H1 (cell line): ENCODE measurements around the gene FMO4. TPM values are rescaled to one million over a fixed set of nuclear protein-coding genes. Genes with fewer than 3 reads are reported as not detected.

Source experiments
- CTCF ChIA-PET: fragments of 300-600 bp; sonication (Branson Sonifier 250); formaldehyde crosslinking; loops from one replicate; lab custom pipeline; 2021; ENCODE audit not compliant: partially characterized antibody; lab: Charles Lee
- POLR2A ChIA-PET: fragments of 300-600 bp; sonication (Branson Sonifier 250); formaldehyde crosslinking; loops from one replicate; lab custom pipeline; 2021; ENCODE audit warnings: inconsistent platforms; ENCODE audit not compliant: partially characterized antibody; lab: Charles Lee
- DNase-seq, 2 experiments: peaks; one replicate each; pipeline versions ENCODE4 v3.0.0 to v3.0.0-alpha.2; 2010 to 2022; ENCODE audit warnings: low spot score in 2 of 2, low read depth in 1 of 2, mixed read lengths in 1 of 2
- FAIRE-seq: peaks from 2 replicates; lab custom pipeline; 2011; peaks lifted over from hg19 to GRCh38; lab: Jason Lieb, UNC
- H2AFZ ChIP-seq: 2 replicates; pipeline ENCODE4 v1.8.1; 2012; ENCODE audit warnings: low read length, inconsistent platforms
- H2AK5ac ChIP-seq: 2 replicates; pipeline ENCODE4 v1.6.1; 2013; ENCODE audit warnings: low read depth, low read length
- H2BK120ac ChIP-seq: replicated peaks from 2 replicates; pipeline ENCODE3; 2013; ENCODE audit warnings: low read depth, low read length, inconsistent platforms
- H2BK12ac ChIP-seq: 2 replicates; pipeline ENCODE4 v1.6.1; 2013; ENCODE audit warnings: low read depth, low read length
- H2BK15ac ChIP-seq: 2 replicates; pipeline ENCODE4 v1.6.1; 2013; ENCODE audit warnings: low read length
- H2BK20ac ChIP-seq: 2 replicates; pipeline ENCODE4 v1.6.1; 2013; ENCODE audit warnings: low read length
- H2BK5ac ChIP-seq: 2 replicates; pipeline ENCODE4 v1.6.1; 2013; ENCODE audit warnings: low read depth, low read length
- H3K14ac ChIP-seq: 2 replicates; pipeline ENCODE4 v1.6.1; 2013; ENCODE audit warnings: inconsistent platforms; ENCODE audit not compliant: insufficient read length
- H3K18ac ChIP-seq: 2 replicates; pipeline ENCODE4 v1.6.1; 2013; ENCODE audit warnings: low read length; ENCODE audit errors: extremely low read depth
- H3K23ac ChIP-seq: 2 replicates; pipeline ENCODE4 v1.6.1; 2013; ENCODE audit warnings: inconsistent platforms; ENCODE audit not compliant: insufficient read length
- H3K23me2 ChIP-seq: 2 replicates; pipeline ENCODE4 v1.6.1; 2013; ENCODE audit warnings: low read depth, low read length
- H3K27ac ChIP-seq: 2 replicates; pipeline ENCODE4 v1.6.1; 2011; ENCODE audit warnings: low read depth, low read length, inconsistent platforms
- H3K27me3 ChIP-seq, 4 experiments: replicated peaks in 1 of 4; 1 replicate in 1 of 4; 2 replicates in 3 of 4; pipeline versions ENCODE4 v1.6.1 to v1.8.1; 2011 to 2013; ENCODE audit warnings: low read length in 3 of 4, mild to moderate bottlenecking in 3 of 4, inconsistent platforms in 2 of 4, mixed read lengths in 2 of 4, moderate library complexity in 1 of 4; ENCODE audit not compliant: control insufficient read depth in 3 of 4, insufficient read depth in 3 of 4; ENCODE audit errors: extremely low read depth in 1 of 4
- H3K36me3 ChIP-seq, 4 experiments: 2 replicates each; pipeline versions ENCODE4 v1.6.1 to v1.8.1; 2011 to 2013; ENCODE audit warnings: mild to moderate bottlenecking in 4 of 4, low read length in 3 of 4, moderate library complexity in 2 of 4, control low read depth in 1 of 4, inconsistent platforms in 1 of 4; ENCODE audit not compliant: insufficient read depth in 4 of 4, control insufficient read depth in 2 of 4
- H3K4ac ChIP-seq: replicated peaks from 2 replicates; pipeline ENCODE3; 2013; ENCODE audit warnings: low read length, low read depth, mixed read lengths, inconsistent platforms; ENCODE audit not compliant: insufficient read length
- H3K4me1 ChIP-seq, 4 experiments: replicated peaks in 1 of 4; 1 replicate in 1 of 4; 2 replicates in 3 of 4; pipeline versions ENCODE4 v1.6.1 to v1.8.1; 2011 to 2013; ENCODE audit warnings: low read length in 3 of 4, inconsistent platforms in 2 of 4, mixed read lengths in 1 of 4; ENCODE audit not compliant: insufficient read depth in 4 of 4, control insufficient read depth in 3 of 4
- H3K4me2 ChIP-seq, 2 experiments: 2 replicates each; pipeline versions ENCODE4 v1.6.1 to v1.8.1; 2011 to 2013; ENCODE audit warnings: low read depth in 2 of 2, low read length in 2 of 2, control low read depth in 1 of 2, inconsistent platforms in 1 of 2, mild to moderate bottlenecking in 1 of 2; ENCODE audit not compliant: insufficient read depth in 1 of 2
- H3K4me3 ChIP-seq, 4 experiments: fragments of 200-600, 300-600 bp in 1 of 4; sonication (generic), shearing (Covaris generic), sonication (Bioruptor Twin) in 1 of 4; 2 replicates each; pipeline versions ENCODE4 v1.5.1 to v1.8.1; 2011 to 2016; ENCODE audit warnings: low read length in 4 of 4, low read depth in 3 of 4, control low read depth in 2 of 4, inconsistent platforms in 2 of 4, mild to moderate bottlenecking in 2 of 4, mixed read lengths in 1 of 4, moderate library complexity in 1 of 4; ENCODE audit not compliant: insufficient read depth in 2 of 4; ENCODE audit errors: extremely low read depth in 1 of 4
- H3K56ac ChIP-seq: replicated peaks from 2 replicates; pipeline ENCODE3; 2013; ENCODE audit warnings: low read depth, mild to moderate bottlenecking, mixed read lengths, low read length, inconsistent platforms; ENCODE audit not compliant: insufficient read length
- H3K79me1 ChIP-seq: 2 replicates; pipeline ENCODE4 v1.6.1; 2013; ENCODE audit warnings: low read depth, low read length, control low read depth
- H3K79me2 ChIP-seq, 2 experiments: 2 replicates each; pipeline versions ENCODE4 v1.6.1 to v1.8.1; 2012 to 2013; ENCODE audit warnings: low read length in 2 of 2, mild to moderate bottlenecking in 2 of 2, inconsistent platforms in 1 of 2; ENCODE audit not compliant: insufficient read depth in 2 of 2, control insufficient read depth in 1 of 2
- H3K9ac ChIP-seq, 4 experiments: replicated peaks in 1 of 4; 1 replicate in 1 of 4; 2 replicates in 3 of 4; pipeline versions ENCODE4 v1.6.1 to v1.8.1; 2011 to 2013; ENCODE audit warnings: low read depth in 3 of 4, low read length in 3 of 4, control low read depth in 2 of 4, mild to moderate bottlenecking in 2 of 4, moderate library complexity in 2 of 4, inconsistent platforms in 1 of 4; ENCODE audit errors: extremely low read depth in 1 of 4
- H3K9me3 ChIP-seq, 2 experiments: 2 replicates each; pipeline versions ENCODE4 v1.6.1 to v1.8.1; 2012 to 2013; ENCODE audit warnings: mild to moderate bottlenecking in 2 of 2, moderate library complexity in 2 of 2, control low read depth in 1 of 2, inconsistent platforms in 1 of 2, low read depth in 1 of 2, low read length in 1 of 2, mixed read lengths in 1 of 2; ENCODE audit not compliant: insufficient read depth in 2 of 2
- H4K20me1 ChIP-seq, 2 experiments: replicated peaks in 1 of 2; 2 replicates each; pipeline versions ENCODE3 to v1.8.1; 2011 to 2013; ENCODE audit warnings: inconsistent platforms in 2 of 2, low read length in 2 of 2, mild to moderate bottlenecking in 1 of 2; ENCODE audit not compliant: insufficient read depth in 2 of 2, control insufficient read depth in 1 of 2
- H4K5ac ChIP-seq: 2 replicates; pipeline ENCODE4 v1.6.1; 2013; ENCODE audit warnings: low read length, low read depth, mixed read lengths, inconsistent platforms; ENCODE audit not compliant: insufficient read length
- H4K8ac ChIP-seq: 2 replicates; pipeline ENCODE4 v1.8.0; 2013; ENCODE audit warnings: mild to moderate bottlenecking, moderate library complexity, low read length, inconsistent platforms; ENCODE audit not compliant: insufficient read depth; ENCODE audit errors: extremely low read depth
- H4K91ac ChIP-seq: replicated peaks from 2 replicates; pipeline ENCODE3; 2013; ENCODE audit warnings: low read length, mixed read lengths, inconsistent platforms; ENCODE audit not compliant: insufficient read length
- BACH1 ChIP-seq: IDR thresholded peaks from 2 replicates; pipeline ENCODE4 v1.6.1; 2012; ENCODE audit warnings: low read length, improper control_type of control experiment
- CTBP2 ChIP-seq: IDR thresholded peaks from 2 replicates; pipeline ENCODE4 v1.7.0; 2011; ENCODE audit warnings: borderline replicate concordance, mild to moderate bottlenecking, moderate library complexity, mixed read lengths, low read length; ENCODE audit not compliant: insufficient read depth, insufficient read length
- NRF1 ChIP-seq: IDR thresholded peaks from 2 replicates; pipeline ENCODE4 v1.6.1; 2011; ENCODE audit warnings: mild to moderate bottlenecking, low read depth, low read length, improper control_type of control experiment
- POLR2A ChIP-seq, 2 experiments: IDR thresholded peaks; 1 replicate in 1 of 2; 2 replicates in 1 of 2; pipeline ENCODE4 v1.6.1; 2011; ENCODE audit warnings: low read depth in 2 of 2, low read length in 2 of 2, mild to moderate bottlenecking in 2 of 2; ENCODE audit errors: control extremely low read depth in 1 of 2
- WGBS, 2 experiments: shearing (Covaris generic) in 1 of 2; methylation state at CpG; one replicate each; pipeline versions ENCODE4 v1.1.6 to v1.1.7; 2013 to 2015; ENCODE audit warnings: low lambda C conversion rate in 2 of 2, mixed read lengths in 2 of 2, inconsistent platforms in 1 of 2, low coverage in 1 of 2, missing lambda C conversion rate in 1 of 2; ENCODE audit not compliant: insufficient replicate concordance in 2 of 2, insufficient coverage in 1 of 2, insufficient read length in 1 of 2; ENCODE audit errors: extremely low coverage in 1 of 2, missing lambda C conversion rate in 1 of 2; 5-methylcytosine and 5-hydroxymethylcytosine counted together
- polyA plus RNA-seq, 7 experiments: library from polyadenylated mRNA; depleted of rRNA in 3 of 7; stranded (reverse) in 5 of 7; unstranded in 2 of 7; fragments of >200 nt in 5 of 7; fragments of 200-250 nt in 2 of 7; gene quantifications; 1 replicate in 5 of 7; 2 replicates in 1 of 7; 4 replicates in 1 of 7; pipeline versions ENCODE4 v1.2.1 to v1.2.3, GENCODE V29; 2011 to 2013; ENCODE audit warnings: missing spikeins in 2 of 7, mixed read lengths in 2 of 7
- total RNA-seq: library from RNA; stranded (reverse); fragmentation: NEBNext Ultra II Directional; extraction: Animal tissue kit (Norgen Biotek cat#: 25700); gene quantifications from 2 replicates; pipeline ENCODE4 v1.2.1, GENCODE V29; 2021

FMO4 gene
- total and polyA plus RNA-seq, 2 of the 8 experiments (the other 6 are each of a cell fraction or from before 2014, with no cell fraction given) = 1.5 to 2.3 TPM

- no peaks in the 10 kb centered on the region for H3K27me3 ChIP-seq
- no peak overlapping the region for H2BK12ac ChIP-seq
- POLR2A ChIA-PET = no interaction called here
- no peak overlapping the region for H3K4me3 ChIP-seq
- no peak overlapping the region for H3K56ac ChIP-seq
- FAIRE-seq (peak; percentile 7), DNase-seq (no peak)
- no peak overlapping the region for H4K5ac ChIP-seq
- 89% methylated on average over 1 of the region's 1 CpG; no CpG with 5 or more reads in 1 of the 2 experiments for WGBS, 2 experiments
- no peaks in the 10 kb centered on the region for H3K36me3 ChIP-seq
- H2AFZ ChIP-seq = no peak overlapping the region
- H3K79me1 ChIP-seq = no peaks in the 10 kb centered on the region
- H3K4ac ChIP-seq = no peak overlapping the region
- no peak overlapping the region for H2BK5ac ChIP-seq
- no peaks in the 10 kb centered on the region for H4K20me1 ChIP-seq
- H3K9me3 ChIP-seq = peaks cover 0 to 3% of the 10 kb centered on the region in 2 experiments; a peak in 1 of 4 replicates
- no peak overlapping the region for H3K18ac ChIP-seq
- H3K14ac ChIP-seq = no peak overlapping the region
- no peak overlapping the region for H3K9ac ChIP-seq
- H3K23ac ChIP-seq = no peak overlapping the region
- TF ChIP-seq POLR2A (IDR thresholded peaks at IDR 0.05; ENCODE audit: control extremely low read depth in 1 of 2, low read depth in 2 of 2, low read length in 2 of 2) = no peak
- TF ChIP-seq CTBP2 = no peak
- no peak for TF ChIP-seq BACH1
- TF ChIP-seq NRF1 = no peak
- CTCF ChIA-PET = interaction anchor here (1.0 to 2.9 kb wide), 4 partner anchors 16 to 29 kb away, joined by 3 to 11 read pairs (median 4); partner anchors contain the start of gene FMO1
- no peak overlapping the region for H4K91ac ChIP-seq
- H4K8ac ChIP-seq = no peak overlapping the region
- H3K4me1 ChIP-seq = no peaks in the 10 kb centered on the region
- H3K4me2 ChIP-seq = no peak overlapping the region
- H3K79me2 ChIP-seq = no peaks in the 10 kb centered on the region
- H2BK120ac ChIP-seq = no peak overlapping the region
- H2BK20ac ChIP-seq = no peak overlapping the region
- H2BK15ac ChIP-seq = no peak overlapping the region
- H3K27ac ChIP-seq = no peak overlapping the region
- H2AK5ac ChIP-seq = no peak overlapping the region
- H3K23me2 ChIP-seq = no peaks in the 10 kb centered on the region
Measured at GRCh38 chr1:171267391-171267790, 46.6 kb upstream of the FMO4 start.
